HuH-7 (cell line): Measurements from ENCODE around the gene AGAP1.
A peak's percentile ranks its signal among the peaks of the same experiment; 100 is the strongest.

Source experiments
- DNase-seq: peaks from one replicate; pipeline ENCODE4 v3.0.0; 2011; ENCODE audit warnings: low spot score

AGAP1 gene

DNA sequence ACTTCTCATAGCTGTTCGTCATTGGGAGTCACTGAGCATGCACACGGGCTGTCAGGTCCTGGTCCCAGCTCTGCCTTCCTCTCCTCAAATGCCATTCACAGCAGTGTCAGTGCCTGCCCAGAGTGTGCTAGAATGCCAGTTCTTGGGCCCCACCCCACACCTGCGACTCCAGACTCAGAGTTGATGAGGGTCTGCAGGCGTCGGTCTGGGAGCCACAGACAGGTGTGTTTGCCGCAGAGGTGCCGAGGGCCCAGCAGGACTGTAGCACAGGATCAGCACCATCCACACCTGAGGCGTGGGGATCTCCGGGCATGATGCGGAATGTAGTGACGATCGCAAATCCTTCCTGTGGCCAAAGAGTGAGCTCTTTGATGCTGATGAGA is 56.5 kb downstream of the AGAP1 start:
- DNase-seq = no peak

DNA sequence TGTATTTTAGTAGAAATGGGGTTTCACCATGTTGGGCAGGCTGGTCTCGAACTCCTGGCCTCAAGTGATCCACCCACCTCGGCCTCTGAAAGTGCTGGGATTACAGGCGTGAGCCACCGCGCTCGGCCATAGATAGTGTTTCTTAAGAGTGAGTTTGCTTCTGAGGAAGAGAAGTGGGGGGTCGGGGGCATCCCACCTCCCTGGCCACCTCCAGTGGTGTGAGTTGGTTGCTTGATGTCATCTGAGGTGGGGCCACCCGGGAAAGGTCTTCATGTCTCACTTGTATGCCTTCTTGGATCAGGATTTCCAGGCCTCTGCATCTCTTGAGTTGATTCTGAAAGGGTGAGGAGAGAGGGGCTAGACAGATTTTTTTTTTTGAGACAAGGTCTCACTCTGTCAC is 57.1 kb downstream of the AGAP1 start:
- no peak for DNase-seq

DNA sequence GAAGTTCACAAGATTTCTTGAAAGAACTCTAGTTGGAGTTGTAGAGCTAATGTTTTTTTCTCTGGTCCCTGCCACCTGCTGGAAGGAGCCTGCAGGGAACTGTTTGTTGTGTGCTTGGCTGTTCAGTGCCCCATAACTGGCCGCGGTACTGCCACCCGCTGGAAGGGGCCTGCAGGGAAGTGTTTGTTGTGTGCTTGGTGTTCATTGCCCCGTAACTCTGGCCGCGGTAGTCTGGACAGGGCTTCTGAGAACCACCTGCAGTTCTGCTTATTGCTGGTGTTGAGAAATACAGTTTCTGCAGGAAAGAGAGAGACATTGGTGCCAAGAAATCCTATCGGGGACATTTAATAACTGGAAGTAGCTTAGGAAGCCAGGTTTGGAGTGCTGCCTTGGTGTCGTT is 58.1 kb downstream of the AGAP1 start:
- peak; percentile 74 for DNase-seq

DNA sequence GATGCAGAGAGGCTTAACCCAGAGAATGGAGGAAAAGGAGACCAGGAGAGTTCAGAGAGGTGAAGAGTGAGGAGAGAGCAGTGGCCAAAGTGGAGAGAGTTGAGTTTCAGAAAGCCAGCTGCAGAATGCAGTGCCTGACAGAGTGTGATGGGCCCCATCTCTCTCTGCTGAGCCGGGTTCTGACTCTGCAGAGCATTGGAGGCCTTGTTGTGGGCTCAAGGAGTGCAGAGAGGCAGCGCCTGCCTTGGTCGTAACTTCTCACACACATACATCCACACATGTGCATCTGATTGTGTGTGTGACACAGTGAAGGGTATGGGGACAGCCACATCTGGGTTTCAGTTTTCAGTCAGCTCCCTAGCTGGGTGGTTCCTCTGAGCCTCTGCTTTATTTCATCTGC is 58.8 kb downstream of the AGAP1 start:
- no peak for DNase-seq

DNA sequence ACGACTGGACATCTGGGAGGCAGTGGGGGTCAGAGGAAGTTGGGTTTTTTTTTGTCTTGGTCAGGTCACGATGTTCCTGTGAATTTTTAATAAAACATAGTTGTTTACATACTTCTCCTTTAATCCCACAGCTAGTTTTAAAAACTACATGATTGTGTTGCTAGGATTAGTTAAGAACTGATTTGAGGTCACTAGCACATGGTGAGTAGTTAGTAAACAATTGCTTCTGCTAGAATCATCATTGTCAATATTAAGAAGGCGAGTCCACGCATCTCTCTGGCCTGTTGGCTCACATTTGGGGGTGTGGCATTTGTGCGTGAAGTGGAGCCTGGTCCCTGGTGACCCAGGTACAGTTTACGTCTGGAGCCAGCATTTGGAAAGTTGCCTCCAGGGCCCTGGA is 59.4 kb downstream of the AGAP1 start:
- DNase-seq = no peak

DNA sequence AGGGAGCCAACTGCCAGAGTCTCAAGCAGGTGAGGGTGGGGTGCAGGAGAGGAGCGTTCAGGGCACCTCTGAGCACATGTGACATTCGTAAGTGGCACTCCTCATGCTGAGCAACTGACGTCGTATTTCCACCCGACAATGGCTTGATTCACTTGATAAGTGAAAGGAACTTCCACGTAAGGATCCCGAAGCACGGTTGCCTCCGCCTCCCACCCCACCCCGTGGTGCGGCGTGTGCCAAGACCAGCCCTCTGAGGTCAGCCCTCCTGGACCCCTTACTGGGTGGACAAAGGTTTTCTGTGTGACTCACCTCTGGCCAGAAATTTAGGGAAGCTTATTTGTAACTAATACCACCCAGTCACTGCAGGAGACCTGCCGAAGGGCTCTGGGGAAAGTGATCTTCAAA is 59.9 kb downstream of the AGAP1 start:
- DNase-seq = no peak

DNA sequence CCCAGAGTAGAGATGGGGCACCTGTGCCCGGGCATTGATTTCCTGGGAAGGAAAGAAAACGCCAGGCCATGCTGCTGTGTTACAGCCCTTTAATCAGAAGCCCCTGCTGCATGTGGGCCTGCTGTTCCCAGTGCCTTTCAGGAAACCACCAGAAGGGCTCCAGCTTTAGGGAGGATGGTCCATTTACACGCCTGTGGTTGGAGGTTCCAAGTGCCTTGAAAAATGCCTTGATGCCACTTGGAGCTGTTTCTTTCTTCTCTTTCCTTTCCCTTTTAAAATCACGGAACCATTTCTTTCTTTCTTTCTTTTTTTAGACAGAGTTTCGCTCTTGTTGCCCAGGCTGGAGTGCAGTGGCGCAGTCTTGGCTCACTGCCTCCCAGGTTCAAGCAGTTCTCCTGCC is 60.5 kb downstream of the AGAP1 start:
- DNase-seq = no peak

DNA sequence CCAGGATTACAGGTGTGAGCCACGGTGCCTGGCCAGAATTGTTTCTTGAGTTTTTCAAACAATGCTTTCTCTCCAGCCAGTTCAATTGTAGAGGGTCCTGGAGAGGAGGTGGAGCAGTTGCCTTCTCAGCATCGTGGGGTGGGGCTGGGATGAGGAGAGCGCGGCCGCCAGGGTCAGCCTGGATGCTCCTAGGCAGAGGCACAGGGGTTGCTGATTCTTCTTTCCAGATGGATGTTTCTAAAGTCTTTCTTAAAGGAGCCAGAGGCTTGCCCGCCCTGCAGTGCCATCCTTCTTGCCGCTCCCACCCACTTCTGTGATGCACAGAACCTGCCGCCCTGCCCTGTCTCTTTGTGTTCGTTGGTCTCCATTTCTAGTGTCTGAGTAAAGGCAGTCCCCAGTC is 61.1 kb downstream of the AGAP1 start:
- no peak for DNase-seq

DNA sequence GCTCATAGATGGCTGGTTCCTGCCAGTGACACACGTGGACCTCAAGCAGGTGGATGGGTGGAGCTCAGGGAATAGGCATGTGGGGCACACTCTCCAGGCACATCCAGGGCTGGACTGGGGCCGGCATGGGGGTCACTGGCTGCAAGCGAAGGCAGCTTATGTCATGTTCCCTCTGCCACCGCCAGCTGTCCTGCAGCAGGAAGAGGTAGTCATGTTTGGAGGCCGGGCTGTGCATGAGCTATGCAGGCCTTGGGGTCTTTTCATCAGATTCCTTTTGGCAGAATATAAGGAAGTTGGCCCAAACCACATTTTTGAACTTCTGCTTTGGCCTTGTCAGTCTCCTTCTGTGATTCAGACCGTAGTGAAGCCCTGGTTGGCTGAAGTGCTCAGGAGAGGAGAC is 61.5 kb downstream of the AGAP1 start:
- DNase-seq = no peak

DNA sequence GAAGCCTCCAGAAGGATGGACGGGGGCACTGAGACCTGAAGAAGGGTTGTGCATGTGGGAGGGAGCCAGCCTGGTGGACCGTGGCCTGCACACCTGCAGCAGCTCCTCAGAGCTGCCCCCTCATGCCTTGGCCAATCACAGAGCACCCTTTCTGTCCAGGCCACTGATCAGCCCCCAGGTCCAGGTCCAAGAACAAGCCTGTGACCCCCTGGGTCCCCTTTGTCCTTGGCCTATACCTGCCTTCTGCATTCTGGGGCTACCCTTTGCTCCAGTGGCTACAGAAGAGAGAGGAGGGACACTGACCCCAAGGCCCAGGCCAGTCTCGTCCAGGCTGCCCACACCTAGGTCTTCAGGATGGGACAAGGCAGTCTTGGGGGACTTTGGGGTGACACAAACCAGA is 62.2 kb downstream of the AGAP1 start:
- DNase-seq = no peak

DNA sequence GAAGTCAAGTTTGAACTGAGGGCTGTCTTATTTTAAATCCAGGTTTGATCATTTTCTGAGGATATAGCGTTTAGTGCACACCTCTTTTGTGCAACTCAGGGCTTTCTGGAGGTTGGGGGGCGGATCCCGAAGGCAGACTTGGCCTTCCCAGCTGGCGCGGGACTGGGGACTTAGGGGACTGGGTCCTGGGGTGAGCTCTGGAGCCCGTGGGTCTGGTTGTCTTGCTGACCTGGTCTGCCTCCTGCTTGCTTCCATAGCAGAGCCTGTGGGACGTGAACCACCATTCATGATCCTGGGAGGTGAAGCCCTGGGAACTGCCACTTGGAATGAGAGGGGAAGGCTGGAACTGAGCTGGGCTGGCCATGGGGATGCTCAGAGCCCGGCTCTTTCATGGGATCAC is 63.1 kb downstream of the AGAP1 start:
- DNase-seq = no peak

DNA sequence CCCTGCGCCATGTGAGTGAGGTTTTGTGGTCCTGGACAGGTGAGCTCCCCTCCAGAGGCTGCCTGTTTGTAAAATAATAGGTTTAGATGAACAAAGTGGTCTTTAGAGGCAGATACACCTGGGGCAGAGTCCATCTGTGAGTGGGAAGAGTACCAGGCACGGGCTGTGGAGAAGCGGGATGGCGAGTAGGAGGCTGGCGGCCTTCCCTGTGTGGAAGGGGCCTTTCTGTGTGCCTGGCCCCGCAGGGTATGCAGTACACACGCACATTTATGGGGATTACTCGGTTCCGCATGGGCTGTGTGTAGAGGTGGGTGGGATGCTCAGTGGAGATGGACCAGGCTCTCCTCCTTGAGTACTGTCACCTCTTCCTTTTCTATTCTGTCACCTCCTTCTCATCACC is 64.1 kb downstream of the AGAP1 start:
- no peak for DNase-seq

DNA sequence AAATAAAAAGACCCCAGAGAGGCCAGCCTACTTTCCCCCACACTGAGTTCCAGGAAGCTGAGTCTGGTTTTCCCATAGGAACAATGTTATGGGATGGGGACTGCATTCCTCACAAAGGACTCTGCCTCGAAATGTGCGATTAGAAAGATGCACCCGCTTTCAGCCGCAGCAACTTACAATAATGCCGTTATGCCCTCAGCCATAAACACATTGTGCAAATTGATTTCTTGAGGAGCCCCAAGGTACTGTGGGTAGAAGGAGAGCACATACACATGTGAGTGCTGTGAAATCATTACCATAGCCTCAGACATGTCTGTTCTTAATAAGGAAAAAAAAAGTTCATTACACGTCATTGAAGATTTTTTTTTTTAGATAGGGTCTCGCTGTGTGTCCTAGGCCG is 64.7 kb downstream of the AGAP1 start:
- DNase-seq = no peak

DNA sequence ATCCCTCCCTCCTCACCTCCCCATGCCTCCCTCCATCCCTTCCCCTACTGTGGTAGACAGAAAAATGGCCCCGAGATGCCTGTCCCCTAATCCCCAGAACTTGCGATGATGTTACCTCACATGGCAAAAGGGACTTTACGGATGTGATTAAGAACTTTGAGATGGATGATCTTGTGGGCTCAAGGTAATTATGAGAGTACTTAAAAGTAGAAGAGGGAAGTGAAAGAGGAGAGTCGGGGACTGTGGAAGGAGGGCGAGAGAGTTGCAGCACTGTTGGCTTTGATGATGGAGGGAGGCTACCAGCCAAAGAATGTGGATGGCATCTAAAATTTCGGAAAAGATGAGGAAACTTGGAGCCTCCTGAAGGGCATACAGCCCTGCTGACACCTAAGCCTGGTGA is 66.5 kb downstream of the AGAP1 start:
- no peak for DNase-seq

DNA sequence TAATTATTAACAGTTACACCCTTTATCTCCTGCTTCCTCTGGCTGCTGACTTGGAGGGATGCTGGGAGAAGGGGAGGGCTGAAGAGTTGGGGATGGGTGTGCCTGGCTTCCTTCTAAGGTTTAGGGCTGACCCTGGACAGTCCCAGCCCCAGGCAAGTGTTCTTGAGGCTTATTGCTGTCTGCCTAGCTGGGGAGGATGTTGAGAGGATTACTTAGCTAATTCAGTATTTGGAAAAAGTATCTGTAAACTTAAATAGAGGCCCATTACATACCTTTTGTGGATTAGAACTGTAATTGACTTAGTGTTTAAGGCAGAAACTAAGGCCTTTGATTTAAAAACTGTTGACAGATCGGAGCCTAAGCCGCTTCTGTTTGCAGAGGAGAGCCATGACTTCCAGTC is 67.6 kb downstream of the AGAP1 start:
- DNase-seq = no peak

DNA sequence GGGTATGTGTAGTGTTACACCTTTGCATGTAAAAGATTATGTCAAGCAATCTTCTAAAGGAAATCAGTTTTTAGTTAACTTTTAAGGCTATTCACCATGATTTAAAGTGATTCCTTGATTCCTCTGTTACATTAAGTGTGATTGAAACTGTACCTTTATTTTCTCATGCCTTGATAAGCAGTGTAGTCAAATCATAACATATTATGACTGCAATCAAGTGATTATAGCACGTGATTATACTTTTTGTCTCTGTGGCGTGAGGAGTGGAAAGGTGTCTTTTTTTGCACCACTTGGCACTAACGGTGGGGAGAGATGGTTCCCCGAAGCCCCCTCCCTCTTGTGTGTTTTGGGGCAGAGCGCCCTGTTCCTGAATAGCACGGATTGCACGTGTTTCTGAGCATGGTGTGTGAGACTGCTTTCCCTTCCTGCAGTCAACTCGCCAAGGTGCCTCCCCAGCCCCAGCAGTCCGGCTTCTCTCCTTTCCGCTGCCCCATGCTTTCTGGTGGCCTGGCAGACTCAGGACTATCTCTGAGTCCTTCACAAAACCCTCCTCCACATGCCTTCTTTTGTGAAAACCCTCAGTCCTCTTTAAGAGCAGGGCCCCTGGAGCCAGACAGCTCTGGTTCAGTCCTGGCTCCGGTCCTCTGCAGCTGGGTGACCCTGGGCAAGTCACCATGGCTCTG is 68.4 kb downstream of the AGAP1 start:
- no peak for DNase-seq

DNA sequence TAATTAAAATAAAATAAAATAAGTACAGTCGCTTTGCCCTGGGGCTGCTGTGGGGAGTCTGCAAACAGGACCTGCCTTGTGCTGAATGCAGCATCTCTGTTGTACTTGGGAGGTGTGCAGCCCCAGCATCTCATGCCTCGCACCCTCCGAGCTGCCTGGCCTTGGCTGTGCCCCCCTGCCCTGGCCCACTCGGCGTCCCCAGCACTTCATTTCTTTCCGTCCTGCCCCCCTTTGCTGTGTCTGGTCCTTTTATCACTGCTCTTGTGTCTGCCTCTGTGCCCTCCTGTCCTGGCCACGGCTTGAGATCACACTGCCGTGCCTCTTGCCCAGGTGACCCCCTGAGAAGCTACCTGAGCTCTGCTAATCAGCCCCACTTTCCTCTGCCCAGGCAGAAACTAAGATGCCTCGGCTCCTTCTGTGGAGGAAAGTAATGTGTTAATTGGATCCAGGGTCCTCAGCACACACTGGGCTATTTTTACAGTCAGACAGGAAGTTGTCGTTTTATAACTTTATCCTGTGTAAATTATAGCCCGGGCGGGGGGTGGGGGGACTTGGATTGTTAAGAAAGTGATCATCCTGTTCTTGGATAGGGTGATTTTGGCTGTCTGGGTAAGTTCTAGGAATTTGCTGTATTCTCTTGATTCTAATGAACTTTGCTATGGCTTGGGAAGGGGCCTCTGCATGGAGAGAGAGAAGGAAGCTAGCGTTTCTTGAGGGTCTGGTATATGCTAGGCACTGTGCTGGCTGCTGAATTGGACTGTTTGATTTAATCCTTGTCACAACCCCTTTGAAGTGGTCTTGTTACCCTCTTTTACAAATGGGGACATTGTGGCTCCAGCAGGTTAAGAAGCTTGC is 69.4 kb downstream of the AGAP1 start:
- no peak for DNase-seq

DNA sequence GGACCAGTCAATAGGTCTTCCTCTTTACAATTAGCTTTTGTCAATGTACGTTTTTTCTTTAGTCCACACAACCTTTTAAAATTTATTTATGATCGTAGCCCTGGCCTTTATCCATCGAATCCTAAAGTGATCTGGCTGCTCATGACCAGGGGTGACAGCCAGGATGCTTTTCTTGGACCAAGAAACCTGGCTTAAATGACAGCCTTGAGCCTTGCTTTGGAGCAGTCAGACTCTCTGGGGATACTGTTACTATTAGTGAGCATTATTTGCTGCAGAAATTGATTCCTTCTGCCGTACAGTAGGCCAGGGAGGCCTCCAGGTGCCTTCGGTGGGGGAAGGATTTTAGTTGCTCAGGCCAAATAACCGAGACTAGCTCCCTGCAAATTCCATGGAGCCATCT is 70.2 kb downstream of the AGAP1 start:
- DNase-seq = no peak

DNA sequence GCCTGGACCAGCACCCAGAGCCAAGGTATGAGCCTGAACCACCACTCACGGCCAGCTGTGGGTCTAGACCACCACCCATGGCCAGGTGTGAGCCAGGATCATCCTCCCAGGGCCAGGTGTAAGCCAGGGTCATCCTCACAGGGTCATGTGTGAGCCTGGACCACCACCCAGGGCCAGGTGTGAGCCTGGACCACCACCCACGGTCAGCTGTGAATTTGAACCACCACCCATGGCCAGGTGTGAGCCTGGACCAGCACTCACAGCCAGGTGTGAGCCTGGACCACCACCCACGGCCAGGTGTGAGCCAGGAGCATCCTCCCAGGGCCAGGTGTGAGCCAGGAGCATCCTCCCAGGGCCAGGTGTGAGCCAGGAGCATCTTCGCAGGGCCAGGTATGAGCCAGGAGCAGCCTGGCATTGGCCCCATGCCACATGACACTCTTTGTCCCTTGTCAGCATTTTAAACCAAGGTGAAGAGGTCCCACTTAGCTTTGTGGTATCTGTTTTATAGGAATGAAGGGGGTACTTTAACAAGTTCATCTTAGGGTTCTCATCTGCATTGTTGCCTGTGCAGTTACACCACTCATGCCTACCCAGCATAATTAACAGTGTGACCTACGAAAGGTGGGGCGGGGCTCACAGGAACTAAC is 71.2 kb downstream of the AGAP1 start:
- DNase-seq = no peak

DNA sequence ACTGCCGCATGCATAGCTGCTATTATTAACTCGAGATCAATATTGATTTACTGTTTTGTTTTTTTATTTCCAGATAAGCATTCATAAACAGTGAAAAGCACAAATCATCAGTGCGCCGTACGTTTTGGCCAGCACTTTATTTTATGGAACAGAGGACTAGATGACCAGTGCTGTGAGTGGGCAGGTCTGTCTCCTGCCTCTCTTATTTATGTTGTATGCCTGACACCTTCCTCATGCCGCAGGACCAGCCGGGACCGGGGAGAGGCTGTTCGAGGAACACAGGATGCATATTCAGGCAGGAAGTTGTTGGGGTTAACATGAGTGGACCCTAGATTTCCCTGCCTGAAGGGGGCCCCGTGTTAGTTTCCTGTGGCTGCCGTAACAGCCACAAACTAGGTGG is 72.6 kb downstream of the AGAP1 start:
- no peak for DNase-seq

DNA sequence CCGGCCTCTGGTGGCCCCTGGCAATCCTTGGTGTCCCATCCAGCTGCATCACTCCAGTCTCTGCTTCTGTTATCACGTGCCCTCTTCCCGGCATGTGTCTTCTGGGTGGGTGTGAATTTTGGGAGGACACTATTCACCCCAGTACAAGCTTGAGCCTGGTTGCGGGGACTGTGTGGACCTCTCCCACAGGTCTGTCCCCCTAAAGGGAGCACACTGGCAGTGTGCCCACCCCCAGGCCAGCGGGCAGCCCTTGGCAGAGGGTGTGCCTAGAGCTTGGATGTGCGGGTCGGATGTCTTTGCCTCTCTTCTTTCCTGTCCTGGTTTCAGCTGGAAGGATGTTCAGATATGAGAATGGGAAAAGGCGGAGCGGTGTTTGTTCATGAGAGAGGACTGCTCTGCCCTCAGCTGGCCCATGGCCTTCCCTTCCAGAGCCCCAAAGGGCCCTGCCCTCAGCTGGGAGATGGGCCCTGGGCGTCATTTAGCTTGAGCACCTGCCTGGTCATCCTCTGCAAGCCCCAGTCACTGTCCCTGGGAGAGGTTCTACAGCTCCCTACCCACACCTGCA is 73.2 kb downstream of the AGAP1 start:
- no peak for DNase-seq

DNA sequence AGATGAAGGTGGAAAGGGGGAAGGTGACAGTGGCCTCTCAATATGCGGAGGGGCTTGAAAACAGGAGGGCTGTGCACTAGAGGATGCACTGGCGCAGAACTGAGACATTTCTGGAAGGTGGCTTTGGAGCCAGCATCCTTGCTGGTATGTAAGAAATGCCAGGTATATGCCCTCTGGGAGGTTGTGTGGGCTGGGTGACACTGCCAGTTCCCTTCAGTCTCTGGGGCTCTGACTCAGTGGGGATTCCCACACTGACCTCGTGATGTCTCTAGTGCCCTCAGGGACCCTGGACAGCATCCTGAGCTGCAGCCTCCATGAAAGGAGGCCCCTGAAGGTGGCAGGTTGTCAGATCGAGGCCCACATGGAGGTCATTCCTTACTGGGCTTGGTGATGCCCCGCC is 74.0 kb downstream of the AGAP1 start:
- no peak for DNase-seq

DNA sequence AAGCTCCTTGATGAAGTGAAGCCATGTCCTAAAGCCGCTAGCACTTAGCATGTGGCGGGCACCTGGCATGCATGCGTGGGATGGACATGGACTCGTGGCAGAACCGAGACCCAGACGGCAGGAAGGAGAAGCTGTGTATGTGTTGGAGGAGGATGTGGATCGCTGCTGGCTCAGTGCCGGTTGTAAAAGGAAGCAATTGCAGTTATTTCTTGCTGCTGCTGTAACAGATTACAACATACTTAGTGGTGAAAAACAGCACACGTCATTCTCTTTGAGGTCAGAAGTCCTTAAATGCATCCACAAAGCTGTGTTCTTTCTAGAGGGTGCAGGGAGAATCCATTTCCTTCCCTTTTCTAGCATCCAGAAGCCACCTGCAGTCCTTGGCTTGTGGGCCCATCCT is 74.6 kb downstream of the AGAP1 start:
- DNase-seq = no peak
